IPS-11a (cell line): Measurements from ENCODE around the gene TCF12.

Experiments
- H3K4me3 ChIP-seq: one replicate; pipeline ENCODE4 v1.5.1; 2013; ENCODE audit warnings: low read depth, low read length, control low read depth

The TCF12 gene

GRCh38 chr15:56918046-56918938 lies at the start of gene TCF12:
Gene TCF12, plus strand, starts transcription at chr15:56918644. Its CDS starts 1,270 bp downstream, at chr15:56919914.
- peak within 1 kb of the TSS; percentile 83 for H3K4me3 ChIP-seq

GRCh38 chr15:56869573-56869972 lies 48.9 kb upstream of the TCF12 start:
- no peak overlapping the region for H3K4me3 ChIP-seq

GRCh38 chr15:56871185-56871584 lies 47.3 kb upstream of the TCF12 start:
- no peak overlapping the region for H3K4me3 ChIP-seq

GRCh38 chr15:56871867-56872266 lies 46.6 kb upstream of the TCF12 start:
- H3K4me3 ChIP-seq, result no peak overlapping the region

DNA sequence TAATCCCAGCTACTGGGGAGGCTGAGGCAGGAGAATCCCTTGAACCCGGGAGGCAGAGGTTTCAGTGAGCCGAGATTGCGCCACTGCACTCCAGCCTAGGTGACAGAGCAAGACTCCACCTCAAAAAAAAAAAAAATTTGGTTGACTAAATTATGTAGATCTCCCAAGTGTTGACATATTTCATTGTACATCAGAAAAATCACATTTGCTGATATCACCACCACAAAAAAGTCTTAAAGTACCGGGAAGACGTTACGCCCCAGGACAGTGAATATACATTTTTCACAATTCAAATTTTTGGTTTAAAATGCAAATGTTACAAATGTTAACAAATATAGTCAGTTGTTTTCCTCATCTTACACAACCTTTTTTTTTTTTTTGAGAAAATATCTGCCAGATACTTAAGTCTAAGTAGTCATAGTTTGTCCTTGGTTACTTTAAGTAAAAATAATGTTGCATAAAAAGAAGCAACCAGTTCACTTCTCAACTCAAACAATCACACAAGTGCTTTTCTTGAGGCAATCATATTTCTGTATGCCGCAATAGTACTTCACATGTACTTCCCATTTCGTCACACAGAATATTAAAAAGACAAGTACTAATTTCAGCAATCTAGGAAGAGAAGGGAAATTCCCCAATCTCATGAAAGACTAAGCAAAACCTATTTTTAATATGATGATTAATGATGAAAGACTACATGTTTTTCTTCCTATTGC lies 41.0 kb upstream of the TCF12 start:
- no peak overlapping the region for H3K4me3 ChIP-seq

- H3K4me3 ChIP-seq, result no peak overlapping the region
These were observed 38.9 kb upstream of the TCF12 start for GRCh38 chr15:56879502-56879901.

DNA sequence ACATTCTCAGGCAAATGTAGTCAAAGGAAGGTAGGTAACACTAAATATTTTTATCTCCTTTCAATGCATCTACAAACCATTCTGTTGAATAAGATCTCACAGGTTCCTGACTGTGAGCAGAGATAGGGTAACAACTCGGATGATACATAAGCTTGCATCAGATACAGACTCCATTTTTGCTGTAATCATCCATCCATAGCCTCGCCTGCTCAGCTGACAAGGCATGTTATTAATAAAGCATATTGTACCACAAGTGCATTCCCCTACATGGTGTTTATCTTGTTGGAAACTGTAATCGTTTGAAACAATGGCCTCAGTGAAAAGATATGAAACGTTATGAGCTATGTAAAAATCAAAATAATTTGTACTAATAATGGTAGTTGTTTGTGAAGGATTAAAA lies 35.4 kb upstream of the TCF12 start:
- no peak overlapping the region for H3K4me3 ChIP-seq

DNA sequence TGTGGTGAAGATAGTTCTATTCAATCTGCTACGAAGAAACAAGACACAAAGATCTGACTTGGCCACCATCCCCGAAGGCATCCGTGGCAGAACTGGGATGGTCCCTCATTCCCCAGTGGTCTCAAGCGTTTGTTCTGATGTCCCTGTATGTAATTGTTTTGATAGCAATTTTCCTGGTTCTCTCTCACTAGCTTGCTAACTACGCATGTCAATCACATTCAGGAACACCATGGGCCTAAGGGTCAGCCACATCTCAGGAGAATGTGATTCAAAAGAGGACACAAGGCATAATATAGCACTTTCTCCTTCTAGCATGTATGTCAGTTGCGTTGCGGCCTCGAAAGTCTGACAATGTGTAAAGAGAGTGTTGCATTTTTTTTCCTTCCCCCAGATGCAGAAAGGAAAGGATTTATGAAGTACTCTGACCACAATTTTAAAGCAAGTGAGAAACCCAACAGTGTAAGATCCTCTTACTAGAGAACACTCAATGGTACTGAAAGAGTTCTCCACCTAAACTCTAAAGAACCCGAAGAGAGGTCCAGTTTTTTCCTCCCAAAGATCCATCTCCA lies 32.0 kb upstream of the TCF12 start:
- peak overlapping the region; percentile 79 for H3K4me3 ChIP-seq

DNA sequence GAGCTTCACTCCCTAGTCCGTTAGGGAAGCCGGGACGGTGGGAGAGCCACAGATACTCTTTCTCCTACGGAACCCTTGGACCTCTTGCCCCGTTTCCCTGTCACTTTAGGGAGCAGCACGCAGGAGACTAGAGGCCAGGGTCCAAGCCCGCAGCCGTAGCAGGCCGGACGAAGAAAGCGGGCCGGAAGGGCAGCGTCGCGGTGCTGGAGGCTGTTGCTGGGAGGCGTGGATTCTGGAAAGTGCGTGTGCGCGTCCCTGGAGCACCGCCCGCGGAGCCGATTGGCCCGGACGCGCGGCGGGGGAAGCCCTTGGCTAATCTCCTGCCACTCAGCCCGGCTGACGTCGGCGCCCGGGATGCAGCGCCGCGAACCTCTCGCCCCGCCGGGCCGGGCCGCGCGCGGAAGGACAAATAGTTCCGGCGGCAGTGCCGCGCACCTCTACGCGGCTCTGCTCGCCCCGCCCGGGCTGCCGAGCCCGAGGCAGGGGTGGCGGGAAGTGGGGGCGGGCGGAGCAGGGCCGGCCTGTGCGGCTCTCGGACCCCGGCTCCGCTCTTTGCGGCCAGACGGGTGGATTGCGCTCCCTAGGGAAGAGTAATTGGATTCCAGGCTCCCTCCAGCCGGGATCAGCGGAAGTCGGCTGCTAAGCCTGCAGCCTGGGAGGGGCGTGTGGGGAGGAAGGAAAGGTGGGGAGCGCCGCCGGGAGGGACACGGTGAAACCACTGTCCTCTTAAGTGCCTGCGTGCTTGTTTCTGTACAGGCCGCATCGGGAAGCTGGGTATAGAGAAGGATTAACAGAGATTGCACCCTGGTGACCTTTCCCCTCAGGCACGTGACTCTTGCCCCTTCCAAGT lies 31.3 kb upstream of the TCF12 start:
- H3K4me3 ChIP-seq, result peak overlapping the region; percentile 79

DNA sequence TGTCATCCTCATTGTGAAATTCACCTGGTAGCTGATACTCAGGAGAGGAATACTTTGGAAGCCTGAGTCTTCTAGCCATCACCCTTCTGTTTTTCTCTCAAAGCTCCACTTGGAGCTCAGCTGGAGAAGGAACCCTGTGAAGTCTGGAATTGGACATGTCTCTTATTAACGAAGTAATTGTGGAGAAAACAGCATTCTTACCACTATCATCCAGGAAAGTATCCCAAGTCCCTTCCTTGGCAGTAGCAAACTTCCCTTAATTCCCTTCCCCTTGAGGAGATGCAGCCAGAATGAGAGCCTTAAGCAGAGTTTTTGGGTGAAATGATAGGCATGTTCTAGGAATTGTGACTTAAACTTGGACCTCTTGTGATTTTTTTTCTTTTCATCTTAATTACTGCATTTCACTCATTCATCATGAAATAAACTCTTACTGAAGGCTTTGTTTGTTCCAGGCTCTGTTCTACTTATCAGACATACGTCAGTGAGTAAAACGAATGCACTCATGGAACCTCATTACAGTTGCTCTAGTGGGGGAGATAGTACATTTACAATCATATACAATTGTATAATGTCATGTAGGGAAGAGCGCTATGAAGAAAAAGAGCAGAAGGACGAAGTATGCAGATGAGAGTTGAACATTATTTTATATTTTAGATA lies 30.5 kb upstream of the TCF12 start:
- H3K4me3 ChIP-seq, result peak overlapping the region; percentile 79

GRCh38 chr15:56890038-56890437 lies 28.4 kb upstream of the TCF12 start:
- H3K4me3 ChIP-seq, result no peak overlapping the region

GRCh38 chr15:56891852-56892440 lies 26.5 kb upstream of the TCF12 start:
- no peak overlapping the region for H3K4me3 ChIP-seq

DNA sequence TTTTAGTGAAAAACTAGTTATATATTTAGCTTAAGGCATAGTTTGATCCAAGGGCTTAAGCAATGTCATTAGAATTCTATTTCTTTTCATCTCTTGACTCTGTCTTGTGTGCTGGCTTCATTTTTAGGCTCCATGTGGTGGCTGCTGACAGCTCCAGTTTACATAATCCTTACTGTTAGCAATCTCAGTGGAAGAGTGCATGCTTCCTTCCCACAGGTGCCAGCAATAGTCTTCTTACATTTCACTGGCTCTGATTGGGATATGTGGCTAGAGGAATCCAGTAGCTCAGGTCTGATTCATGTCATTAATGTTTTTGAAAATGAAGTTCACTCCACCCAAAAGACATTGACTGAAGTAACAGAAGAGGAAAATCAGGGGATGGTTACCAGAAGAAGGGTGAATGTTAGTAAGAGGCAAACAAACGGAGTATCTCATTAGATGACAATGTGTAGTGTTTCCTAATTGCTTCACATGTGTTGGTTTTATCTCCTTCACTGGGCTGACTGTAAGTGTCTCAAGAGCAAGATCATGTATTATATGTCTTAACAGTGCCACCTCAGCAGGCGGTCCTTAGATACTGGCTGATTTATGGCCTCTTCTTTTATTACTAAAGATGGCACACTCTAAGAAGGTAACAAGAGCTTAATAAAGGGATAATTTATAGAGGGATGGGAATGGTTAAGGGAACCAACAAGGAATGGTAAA lies 25.6 kb upstream of the TCF12 start:
- no peak overlapping the region for H3K4me3 ChIP-seq

DNA sequence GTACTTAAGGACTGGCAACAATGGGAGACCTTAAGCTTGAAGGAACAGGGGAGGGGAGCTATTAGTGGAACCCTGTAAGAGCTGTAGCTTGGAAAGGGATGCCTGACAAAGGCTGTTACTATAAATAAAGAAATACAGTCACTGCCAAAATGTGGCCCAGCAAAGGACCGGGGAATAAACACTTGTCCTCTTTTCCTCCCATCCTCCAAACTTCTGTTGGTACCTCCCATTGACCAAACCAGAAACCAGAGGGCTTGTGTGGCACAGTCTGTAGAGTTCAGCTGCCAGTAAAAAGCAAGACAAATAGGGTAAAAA lies 25.1 kb upstream of the TCF12 start:
- no peak overlapping the region for H3K4me3 ChIP-seq

- H3K4me3 ChIP-seq, result no peak overlapping the region
These were observed 23.8 kb upstream of the TCF12 start for GRCh38 chr15:56894601-56895000.

DNA sequence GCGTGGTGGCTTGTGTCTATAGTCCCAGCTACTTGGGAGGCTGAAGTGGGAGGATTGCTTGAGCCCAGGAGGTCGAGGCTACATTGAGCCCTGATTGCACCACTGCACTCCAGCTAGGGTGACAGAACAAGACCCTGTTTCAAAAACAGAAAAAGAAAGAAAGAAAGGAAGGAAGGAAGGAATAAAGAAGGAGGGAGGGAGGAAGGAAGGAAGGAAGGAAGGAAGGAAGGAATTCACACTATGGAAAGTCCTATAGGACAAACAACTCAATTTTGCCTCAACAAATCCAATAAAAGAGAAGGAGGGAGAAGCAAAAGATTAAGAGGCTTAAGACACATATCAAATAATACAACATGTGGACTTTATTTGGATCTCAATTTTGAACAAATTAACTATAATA lies 16.5 kb upstream of the TCF12 start:
- H3K4me3 ChIP-seq, result no peak overlapping the region

GRCh38 chr15:56906766-56907165 lies 11.7 kb upstream of the TCF12 start:
- H3K4me3 ChIP-seq, result no peak overlapping the region

DNA sequence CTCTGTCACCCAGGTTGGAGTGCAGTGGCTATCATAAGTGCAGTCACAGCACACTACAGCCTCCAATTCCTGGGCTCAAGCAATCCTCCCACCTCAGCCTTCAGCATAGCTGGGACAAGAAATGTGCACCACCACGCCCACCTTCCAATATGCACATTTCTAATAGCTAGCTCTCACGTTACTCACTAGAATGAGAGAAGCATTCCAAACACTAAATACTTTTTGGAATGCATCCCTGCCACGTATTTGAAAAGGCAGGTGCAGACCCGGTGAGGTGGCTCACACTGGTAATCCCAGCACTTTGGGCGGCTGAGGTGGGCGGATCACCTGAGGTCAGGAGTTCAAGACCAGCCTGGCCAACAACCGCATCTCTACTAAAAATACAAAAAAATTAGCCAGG lies 7.6 kb upstream of the TCF12 start:
- no peak overlapping the region for H3K4me3 ChIP-seq

DNA sequence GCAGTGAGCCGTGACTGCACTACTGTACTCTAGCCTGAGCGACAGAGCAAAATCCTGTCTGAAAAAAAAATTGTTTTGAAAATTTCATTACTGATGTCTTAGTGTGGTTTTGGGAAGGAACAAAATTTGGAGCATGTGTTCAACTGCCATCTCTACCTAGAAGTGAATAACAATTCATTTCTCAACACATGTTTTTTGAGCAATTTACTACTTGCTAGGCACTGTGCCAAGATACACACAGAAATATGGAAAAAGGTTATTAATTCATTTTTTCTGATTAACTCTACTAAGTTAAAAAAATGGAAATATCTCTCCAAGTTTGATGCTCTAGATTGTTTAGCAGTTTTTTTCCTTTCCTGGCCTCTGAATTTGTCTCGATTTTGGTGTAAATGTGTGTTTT lies 5.2 kb upstream of the TCF12 start:
- H3K4me3 ChIP-seq, result no peak overlapping the region

GRCh38 chr15:56913670-56914069 lies 4.8 kb upstream of the TCF12 start:
- no peak overlapping the region for H3K4me3 ChIP-seq
